SK-N-SH treated with all-trans-retinoic acid at 6 μM for 48 hours (cell line): ENCODE results near the gene PNO1.

Experiments used
- ATAC-seq: fragments of 200-7000 bp; cut with Tn5 transposase; 3 replicates; pipeline ENCODE4 v1.9.1; 2020; ENCODE audit warnings: mild to moderate bottlenecking, moderate library complexity
- ARNTL ChIP-seq: fragments of 450-650 bp; formaldehyde crosslinking; IDR thresholded peaks from 2 replicates; pipeline ENCODE4 v1.5.0; 2020; ENCODE audit warnings: low read depth, mild to moderate bottlenecking, moderate library complexity, borderline replicate concordance
- BACH2 ChIP-seq: fragments of 250-450 bp; sonication (Bioruptor Pico); IDR thresholded peaks from 2 replicates; pipeline ENCODE4 v1.9.0; 2021; ENCODE audit warnings: mild to moderate bottlenecking, borderline replicate concordance
- CREB5 ChIP-seq: fragments of 250-450 bp; sonication (Bioruptor Pico); IDR thresholded peaks from 2 replicates; pipeline ENCODE4 v1.5.1; 2020; ENCODE audit warnings: low read depth, mild to moderate bottlenecking, moderate library complexity
- CSDC2 ChIP-seq: fragments of 250-450 bp; sonication (Bioruptor Pico); IDR thresholded peaks from 2 replicates; pipeline ENCODE4 v1.5.0; 2020; ENCODE audit warnings: mild to moderate bottlenecking, moderate library complexity
- CSRNP3 ChIP-seq: fragments of 250-450 bp; sonication (Bioruptor Pico); IDR thresholded peaks from 2 replicates; pipeline ENCODE4 v1.5.1; 2021; ENCODE audit warnings: mild to moderate bottlenecking, moderate library complexity
- ESRRG ChIP-seq: fragments of 250-450 bp; sonication (Bioruptor Pico); IDR thresholded peaks from 2 replicates; pipeline ENCODE4 v1.6.1; 2021; ENCODE audit warnings: mild to moderate bottlenecking
- GLIS3 ChIP-seq: fragments of 250-450 bp; sonication (Bioruptor Pico); IDR thresholded peaks from 2 replicates; pipeline ENCODE4 v1.5.0; 2020; ENCODE audit warnings: mild to moderate bottlenecking, moderate library complexity
- ISL1 ChIP-seq: fragments of 250-450 bp; sonication (Bioruptor Pico); IDR thresholded peaks from 2 replicates; pipeline ENCODE4 v2.1.2; 2022; ENCODE audit warnings: mild to moderate bottlenecking, moderate library complexity
- OSR1 ChIP-seq: fragments of 250-450 bp; sonication (Bioruptor Pico); IDR thresholded peaks from 2 replicates; pipeline ENCODE4 v1.8.0; 2022; ENCODE audit warnings: moderate library complexity, mild to moderate bottlenecking, inconsistent platforms
- PATZ1 ChIP-seq: fragments of 250-450 bp; sonication (Bioruptor Pico); IDR thresholded peaks from 2 replicates; pipeline ENCODE4 v1.8.0; 2020; ENCODE audit warnings: mild to moderate bottlenecking, moderate library complexity, borderline replicate concordance
- POU6F1 ChIP-seq: fragments of 250-450 bp; sonication (Bioruptor Pico); IDR thresholded peaks from 2 replicates; pipeline ENCODE4 v1.8.0; 2021; ENCODE audit warnings: low read depth, mild to moderate bottlenecking, moderate library complexity, borderline replicate concordance
- PPARA ChIP-seq: fragments of 250-450 bp; sonication (Bioruptor Pico); IDR thresholded peaks from 2 replicates; pipeline ENCODE4 v1.5.0; 2020; ENCODE audit warnings: mild to moderate bottlenecking, borderline replicate concordance
- RARB ChIP-seq: fragments of 250-450 bp; sonication (Bioruptor Pico); IDR thresholded peaks from 2 replicates; pipeline ENCODE4 v1.8.0; 2021; ENCODE audit warnings: mild to moderate bottlenecking, moderate library complexity
- SNAI2 ChIP-seq: fragments of 250-450 bp; sonication (Bioruptor Pico); IDR thresholded peaks from 2 replicates; pipeline ENCODE4 v1.5.0; 2020; ENCODE audit warnings: mild to moderate bottlenecking, moderate library complexity
- TCF4 ChIP-seq: fragments of 250-450 bp; sonication (Bioruptor Pico); IDR thresholded peaks from 2 replicates; pipeline ENCODE4 v1.8.0; 2021; ENCODE audit warnings: mild to moderate bottlenecking, moderate library complexity, borderline replicate concordance
- TOX ChIP-seq: fragments of 250-450 bp; sonication (Bioruptor Pico); IDR thresholded peaks from 2 replicates; pipeline ENCODE4 v1.8.0; 2021; ENCODE audit warnings: mild to moderate bottlenecking, moderate library complexity, borderline replicate concordance
- ZC3H10 ChIP-seq: fragments of 250-450 bp; sonication (Bioruptor Pico); IDR thresholded peaks from 2 replicates; pipeline ENCODE4 v1.5.1; 2021; ENCODE audit warnings: mild to moderate bottlenecking, moderate library complexity
- ZFP3 ChIP-seq: fragments of 250-450 bp; sonication (Bioruptor Pico); IDR thresholded peaks from 2 replicates; pipeline ENCODE4 v1.5.0; 2020; ENCODE audit warnings: mild to moderate bottlenecking, moderate library complexity
- ZFP30 ChIP-seq: fragments of 450-650 bp; formaldehyde crosslinking; IDR thresholded peaks from 2 replicates; pipeline ENCODE4 v1.5.0; 2022; ENCODE audit warnings: mild to moderate bottlenecking, moderate library complexity
- ZNF565 ChIP-seq: fragments of 450-650 bp; formaldehyde crosslinking; conservative IDR thresholded peaks from 2 replicates; pipeline ENCODE4 v1.5.0; 2020; ENCODE audit warnings: low read depth, mild to moderate bottlenecking, moderate library complexity
- ZNF70 ChIP-seq: fragments of 450-650 bp; formaldehyde crosslinking; IDR thresholded peaks from 2 replicates; pipeline ENCODE4 v1.5.0; 2020; ENCODE audit warnings: mild to moderate bottlenecking, moderate library complexity
- ZNF8 ChIP-seq: fragments of 450-650 bp; formaldehyde crosslinking; IDR thresholded peaks from 2 replicates; pipeline ENCODE4 v1.5.0; 2020; ENCODE audit warnings: mild to moderate bottlenecking, moderate library complexity
- TF ChIP-seq, protein P1 (sequence below): fragments of 250-450 bp; sonication (Bioruptor Pico); IDR thresholded peaks from 2 replicates; pipeline ENCODE4 v1.5.0; 2020; ENCODE audit warnings: mild to moderate bottlenecking, moderate library complexity

The PNO1 gene

DNA sequence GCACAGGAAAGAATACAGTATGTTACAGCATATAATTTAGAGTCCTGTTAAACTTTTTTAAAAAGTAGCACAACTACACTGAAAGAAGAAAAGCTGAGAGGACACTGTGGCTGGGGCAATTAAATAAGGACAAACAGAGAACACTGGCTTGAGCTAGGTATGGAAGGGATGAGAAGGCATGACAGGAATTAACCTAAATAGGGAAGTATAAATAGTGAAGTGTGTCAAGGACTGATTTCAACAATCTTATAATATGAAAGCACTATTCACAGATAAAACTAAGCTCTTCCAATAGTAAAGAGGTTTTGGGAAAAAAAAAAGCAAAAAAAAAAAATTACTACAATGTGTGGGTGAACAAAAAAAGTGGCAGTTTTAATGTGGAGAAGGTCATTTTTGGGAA, 49.1 kb downstream of the PNO1 start:
- TF ChIP-seq ZC3H10 (no peak), RARB (no peak), CREB5 (CRISPR knock-in tag) (no peak), CSRNP3 (CRISPR knock-in tag) (no peak), GLIS3 (CRISPR knock-in tag) (no peak), ESRRG (CRISPR knock-in tag) (no peak), SNAI2 (CRISPR knock-in tag) (no peak), PATZ1 (CRISPR knock-in tag) (no peak), PPARA (CRISPR knock-in tag) (no peak), ARNTL (CRISPR knock-in tag) (no peak), BACH2 (CRISPR knock-in tag) (no peak), TCF4 (CRISPR knock-in tag) (no peak), ZNF565 (CRISPR knock-in tag) (no peak), ZFP3 (CRISPR knock-in tag) (no peak), OSR1 (CRISPR knock-in tag) (no peak), TOX (CRISPR knock-in tag) (no peak), ZFP30 (no peak), CSDC2 (CRISPR knock-in tag) (no peak)
- TF ChIP-seq, protein P1, sequence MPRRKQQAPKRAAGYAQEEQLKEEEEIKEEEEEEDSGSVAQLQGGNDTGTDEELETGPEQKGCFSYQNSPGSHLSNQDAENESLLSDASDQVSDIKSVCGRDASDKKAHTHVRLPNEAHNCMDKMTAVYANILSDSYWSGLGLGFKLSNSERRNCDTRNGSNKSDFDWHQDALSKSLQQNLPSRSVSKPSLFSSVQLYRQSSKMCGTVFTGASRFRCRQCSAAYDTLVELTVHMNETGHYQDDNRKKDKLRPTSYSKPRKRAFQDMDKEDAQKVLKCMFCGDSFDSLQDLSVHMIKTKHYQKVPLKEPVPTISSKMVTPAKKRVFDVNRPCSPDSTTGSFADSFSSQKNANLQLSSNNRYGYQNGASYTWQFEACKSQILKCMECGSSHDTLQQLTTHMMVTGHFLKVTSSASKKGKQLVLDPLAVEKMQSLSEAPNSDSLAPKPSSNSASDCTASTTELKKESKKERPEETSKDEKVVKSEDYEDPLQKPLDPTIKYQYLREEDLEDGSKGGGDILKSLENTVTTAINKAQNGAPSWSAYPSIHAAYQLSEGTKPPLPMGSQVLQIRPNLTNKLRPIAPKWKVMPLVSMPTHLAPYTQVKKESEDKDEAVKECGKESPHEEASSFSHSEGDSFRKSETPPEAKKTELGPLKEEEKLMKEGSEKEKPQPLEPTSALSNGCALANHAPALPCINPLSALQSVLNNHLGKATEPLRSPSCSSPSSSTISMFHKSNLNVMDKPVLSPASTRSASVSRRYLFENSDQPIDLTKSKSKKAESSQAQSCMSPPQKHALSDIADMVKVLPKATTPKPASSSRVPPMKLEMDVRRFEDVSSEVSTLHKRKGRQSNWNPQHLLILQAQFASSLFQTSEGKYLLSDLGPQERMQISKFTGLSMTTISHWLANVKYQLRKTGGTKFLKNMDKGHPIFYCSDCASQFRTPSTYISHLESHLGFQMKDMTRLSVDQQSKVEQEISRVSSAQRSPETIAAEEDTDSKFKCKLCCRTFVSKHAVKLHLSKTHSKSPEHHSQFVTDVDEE (CRISPR knock-in tag) = no peak
- ATAC-seq = no peak

- TF ChIP-seq ESRRG (CRISPR knock-in tag) = no peak
- no peak for TF ChIP-seq SNAI2 (CRISPR knock-in tag)
- TF ChIP-seq POU6F1 (CRISPR knock-in tag) = no peak
- no peak for TF ChIP-seq CSDC2 (CRISPR knock-in tag)
- TF ChIP-seq PATZ1 (CRISPR knock-in tag) = no peak
- no peak for TF ChIP-seq TCF4 (CRISPR knock-in tag)
- TF ChIP-seq ARNTL (CRISPR knock-in tag) = no peak
- no peak for TF ChIP-seq ZFP30
- no peak for TF ChIP-seq ZFP3 (CRISPR knock-in tag)
- no peak for TF ChIP-seq BACH2 (CRISPR knock-in tag)
- TF ChIP-seq TOX (CRISPR knock-in tag) = no peak
- TF ChIP-seq, protein P1 (CRISPR knock-in tag) = no peak
- TF ChIP-seq ZNF565 (CRISPR knock-in tag) = no peak
- TF ChIP-seq ZNF70 (CRISPR knock-in tag) = no peak
- TF ChIP-seq ISL1 (CRISPR knock-in tag) = no peak
- no peak for TF ChIP-seq PPARA (CRISPR knock-in tag)
- no peak for TF ChIP-seq RARB
- TF ChIP-seq ZC3H10 = no peak
- no peak for TF ChIP-seq ZNF8 (CRISPR knock-in tag)
- TF ChIP-seq CREB5 (CRISPR knock-in tag) = no peak
- TF ChIP-seq, all 23 proteins: peak for 0
- ATAC-seq = no peak
Measured at GRCh38 chr2:68214381-68214780, 56.7 kb downstream of the PNO1 start.
